Lower leg skin (tissue), 4 donors: ENCODE results near the gene MPL. TPM values are rescaled to one million over a fixed set of nuclear protein-coding genes. Genes with fewer than 3 reads are reported as not detected.
A peak's percentile ranks its signal among the peaks of the same experiment; 100 is the strongest.

Experiments used
- DNase-seq, 2 donors: peaks; one replicate each; pipeline ENCODE4 v3.0.0-alpha.2; 2019; ENCODE audit warnings: low spot score in 2 of 2
- H3K4me3 ChIP-seq: fragments of 200-600 bp; sonication (generic); 2 replicates; pipeline ENCODE4 v1.5.1; 2017; ENCODE audit warnings: mild to moderate bottlenecking, low read depth; ENCODE audit not compliant: poor library complexity, severe bottlenecking
- POLR2A ChIP-seq, 2 donors: fragments of 450-650 bp; IDR thresholded peaks; one replicate each; pipeline ENCODE4 v1.6.1; 2016 to 2017; ENCODE audit warnings: antibody characterized with exemption in 2 of 2, mild to moderate bottlenecking in 1 of 2, moderate library complexity in 1 of 2
- WGBS, 2 donors: methylation state at CpG; one replicate each; pipeline ENCODE4 v1.1.5; 2018; 5-methylcytosine and 5-hydroxymethylcytosine counted together
- intact Hi-C: fragments of 100-400 bp; cut with DNase I; formaldehyde crosslinking; loops from one replicate; pipeline ENCODE4 v1.15.0; 2023; ENCODE audit warnings: low total_unique reads
- total RNA-seq, 4 donors: library from RNA; depleted of rRNA; stranded (reverse); fragments of >200 nt; gene quantifications; one replicate each; pipeline ENCODE4 v1.1.0, GENCODE V29; 2016
- TF ChIP-seq, protein P1 (sequence below), 3 donors: fragments of 450-650 bp; IDR thresholded peaks; one replicate each; pipeline ENCODE4 v1.5.1; 2016; ENCODE audit warnings: antibody characterized with exemption in 3 of 3, mild to moderate bottlenecking in 3 of 3, moderate library complexity in 2 of 3

The MPL gene
- total RNA-seq, 4 donors from 2014 or later, result 0.15 TPM; not detected in 3

DNA sequence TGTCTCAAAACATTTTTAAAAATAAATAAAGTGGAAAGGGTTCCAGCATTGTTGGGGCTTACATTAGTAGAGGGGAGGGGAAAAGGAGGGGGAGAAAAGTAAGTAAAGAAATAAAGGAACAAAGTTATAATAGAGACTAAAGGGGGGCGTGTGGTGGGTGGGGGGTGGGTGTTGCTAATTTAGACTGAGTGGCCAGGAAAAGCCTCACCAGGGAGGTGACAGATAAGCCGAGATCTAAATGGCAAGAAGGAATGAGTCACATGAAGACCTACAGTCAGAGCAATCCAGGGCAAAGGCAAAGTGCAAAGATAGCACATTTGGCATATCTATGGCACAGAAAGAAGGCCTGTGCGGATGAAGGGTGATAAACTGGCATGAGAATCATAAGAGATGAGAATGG, 7.5 kb downstream of the MPL start:
- WGBS, 2 donors, result 57 to 64% methylated on average over 3 of the region's 3 CpGs
- H3K4me3 ChIP-seq, result no peak overlapping the region
- TF ChIP-seq POLR2A (IDR thresholded peaks at IDR 0.05), result no peak
- TF ChIP-seq, protein P1, sequence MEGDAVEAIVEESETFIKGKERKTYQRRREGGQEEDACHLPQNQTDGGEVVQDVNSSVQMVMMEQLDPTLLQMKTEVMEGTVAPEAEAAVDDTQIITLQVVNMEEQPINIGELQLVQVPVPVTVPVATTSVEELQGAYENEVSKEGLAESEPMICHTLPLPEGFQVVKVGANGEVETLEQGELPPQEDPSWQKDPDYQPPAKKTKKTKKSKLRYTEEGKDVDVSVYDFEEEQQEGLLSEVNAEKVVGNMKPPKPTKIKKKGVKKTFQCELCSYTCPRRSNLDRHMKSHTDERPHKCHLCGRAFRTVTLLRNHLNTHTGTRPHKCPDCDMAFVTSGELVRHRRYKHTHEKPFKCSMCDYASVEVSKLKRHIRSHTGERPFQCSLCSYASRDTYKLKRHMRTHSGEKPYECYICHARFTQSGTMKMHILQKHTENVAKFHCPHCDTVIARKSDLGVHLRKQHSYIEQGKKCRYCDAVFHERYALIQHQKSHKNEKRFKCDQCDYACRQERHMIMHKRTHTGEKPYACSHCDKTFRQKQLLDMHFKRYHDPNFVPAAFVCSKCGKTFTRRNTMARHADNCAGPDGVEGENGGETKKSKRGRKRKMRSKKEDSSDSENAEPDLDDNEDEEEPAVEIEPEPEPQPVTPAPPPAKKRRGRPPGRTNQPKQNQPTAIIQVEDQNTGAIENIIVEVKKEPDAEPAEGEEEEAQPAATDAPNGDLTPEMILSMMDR (IDR thresholded peaks at IDR 0.05), result no peak
- DNase-seq, result no peak
- intact Hi-C loops, result no loop called here

DNA sequence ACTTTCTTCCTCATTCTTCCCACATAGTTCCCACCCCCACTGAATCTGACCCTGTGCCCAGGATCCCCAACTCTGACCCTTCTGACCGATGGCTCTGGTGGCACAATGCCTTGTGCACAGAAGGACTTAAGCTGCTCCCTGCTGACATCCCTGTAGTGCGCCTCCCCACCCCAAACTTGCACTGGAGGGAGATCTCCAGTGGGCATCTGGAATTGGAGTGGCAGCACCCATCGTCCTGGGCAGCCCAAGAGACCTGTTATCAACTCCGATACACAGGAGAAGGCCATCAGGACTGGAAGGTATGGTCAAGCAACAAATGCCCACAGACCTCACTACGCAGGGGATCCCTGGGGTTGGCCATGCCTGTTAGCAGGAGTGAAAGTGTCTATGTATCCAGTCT, 9.0 kb downstream of the MPL start:
- TF ChIP-seq, protein P1 (IDR thresholded peaks at IDR 0.05), result no peak
- TF ChIP-seq POLR2A (IDR thresholded peaks at IDR 0.05), result no peak
- WGBS, 2 donors, result 90 to 91% methylated on average over 3 to 5 of the region's 5 CpGs
- peak in 1 of 2 donors; percentile 83 for DNase-seq
- no peak overlapping the region for H3K4me3 ChIP-seq
- intact Hi-C loops, result no loop called here

DNA sequence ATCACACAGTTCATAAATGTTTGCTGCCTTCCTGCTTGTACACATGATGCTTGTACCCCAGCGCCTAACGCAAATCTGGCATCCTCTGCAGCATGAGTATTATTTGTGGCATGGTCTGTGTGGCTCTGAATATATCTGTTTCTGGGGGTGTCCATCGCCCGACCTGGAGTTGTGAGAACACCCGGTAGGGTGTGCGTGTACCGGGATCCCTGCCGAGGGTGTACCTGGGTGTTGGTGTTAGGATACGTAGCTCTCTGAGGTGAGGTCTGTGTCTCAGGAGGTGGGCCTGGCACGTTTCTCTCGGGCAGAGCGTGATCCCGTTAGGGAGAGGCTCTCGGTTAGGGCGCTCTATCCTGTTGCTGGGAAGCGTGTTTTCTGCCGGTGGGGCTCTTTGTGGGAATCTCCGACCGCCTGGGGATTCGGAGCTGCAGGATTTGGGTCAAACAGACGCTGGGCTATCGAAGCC, 10.8 kb downstream of the MPL start:
- intact Hi-C loops, result no loop called here
- WGBS, 2 donors, result 8 to 22% methylated on average over 19 to 22 of the region's 22 CpGs
- H3K4me3 ChIP-seq, result peak overlapping the region; percentile 17
- peak in 1 of 2 donors; percentile 88 for DNase-seq
- TF ChIP-seq, protein P1 (IDR thresholded peaks at IDR 0.05), result no peak
- no peak for TF ChIP-seq POLR2A (IDR thresholded peaks at IDR 0.05)

DNA sequence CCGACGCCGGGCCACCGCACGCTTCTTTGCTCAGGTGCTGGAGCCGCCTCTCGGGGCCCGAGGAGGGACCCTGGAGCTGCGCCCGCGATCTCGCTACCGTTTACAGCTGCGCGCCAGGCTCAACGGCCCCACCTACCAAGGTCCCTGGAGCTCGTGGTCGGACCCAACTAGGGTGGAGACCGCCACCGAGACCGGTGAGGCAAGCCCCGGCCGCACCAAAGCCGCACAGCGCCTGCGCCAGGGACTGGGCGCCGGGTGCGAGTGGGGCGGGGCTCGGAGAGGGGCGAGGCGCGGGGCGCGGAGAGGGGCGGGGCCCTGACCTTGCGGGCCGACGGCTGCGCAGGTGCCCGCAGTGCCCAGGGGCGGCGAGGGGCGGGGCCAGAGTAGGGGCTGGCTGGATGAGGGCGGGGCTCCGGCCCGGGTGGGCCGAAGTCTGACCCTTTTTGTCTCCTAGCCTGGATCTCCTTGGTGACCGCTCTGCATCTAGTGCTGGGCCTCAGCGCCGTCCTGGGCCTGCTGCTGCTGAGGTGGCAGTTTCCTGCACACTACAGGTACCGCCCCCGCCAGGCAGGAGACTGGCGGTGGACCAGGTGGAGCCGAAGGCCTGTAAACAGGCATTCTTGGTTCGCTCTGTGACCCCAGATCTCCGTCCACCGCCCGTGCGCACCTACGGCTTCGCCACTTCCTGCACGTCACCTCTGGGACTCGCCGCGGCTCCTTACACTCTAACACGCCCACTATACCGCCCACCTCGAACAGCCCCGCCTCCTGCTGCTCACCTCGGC, 11.4 kb downstream of the MPL start:
- peak overlapping the region; percentile 17 for H3K4me3 ChIP-seq
- 21 to 23% methylated on average over 31 to 48 of the region's 72 CpGs for WGBS, 2 donors
- intact Hi-C loops, result no loop called here
- peak; percentile 59 to 95 for DNase-seq
- TF ChIP-seq, protein P1 (IDR thresholded peaks at IDR 0.05), result no peak
- no peak for TF ChIP-seq POLR2A (IDR thresholded peaks at IDR 0.05)

DNA sequence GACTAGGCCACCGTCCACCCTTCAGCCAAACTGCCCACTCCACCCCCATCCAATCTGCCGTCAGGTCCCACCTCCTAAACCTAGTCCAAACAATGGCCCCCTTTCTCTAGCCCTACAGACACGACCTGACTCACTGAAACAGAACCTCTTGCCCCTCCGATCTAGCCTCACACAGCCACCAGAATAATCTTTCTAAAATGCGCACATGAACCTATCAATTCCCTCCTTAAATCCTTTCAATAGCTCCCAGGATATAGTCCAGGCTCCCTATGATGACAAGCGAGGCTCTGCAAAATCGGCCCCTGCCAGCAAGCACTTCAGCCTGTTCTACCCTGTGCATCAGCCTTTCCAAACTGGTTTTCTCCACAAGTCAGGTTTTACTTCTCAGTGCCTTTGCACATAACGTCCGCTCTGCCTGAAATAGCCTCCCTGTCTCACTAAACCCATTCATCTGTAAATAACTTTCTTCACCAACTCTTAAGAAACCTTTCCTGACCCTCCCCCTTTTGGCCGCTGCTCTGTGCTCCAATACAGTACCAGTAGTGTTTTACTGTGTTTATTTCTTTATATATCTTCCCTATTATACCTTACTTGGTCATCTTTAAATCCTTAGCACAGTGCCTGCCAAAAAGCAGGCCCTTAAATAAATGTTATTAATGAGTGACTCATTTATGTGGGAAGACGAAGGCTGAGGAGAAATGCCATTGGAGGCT, 12.1 kb downstream of the MPL start:
- TF ChIP-seq, protein P1 (IDR thresholded peaks at IDR 0.05), result no peak
- no peak for TF ChIP-seq POLR2A (IDR thresholded peaks at IDR 0.05)
- 54 to 55% methylated on average over 11 of the region's 11 CpGs for WGBS, 2 donors
- DNase-seq, result no peak
- no peak overlapping the region for H3K4me3 ChIP-seq
- intact Hi-C loops, result no loop called here
